SK-MEL-5 (cell line): ENCODE measurements around the gene RGS6. TPM values are rescaled to one million over a fixed set of nuclear protein-coding genes. Genes with fewer than 3 reads are reported as not detected.

Experiments used
- DNase-seq: peaks from one replicate; pipeline ENCODE4 v3.0.0-alpha.2; 2016; ENCODE audit warnings: low read depth, low spot score
- in situ Hi-C: cut with HindIII; loops from 2 replicates; pipeline ENCODE4 v1.10.0; 2016; ENCODE audit warnings: low sequenced_read_pairs, high pct_unique_total_duplicates, low pct_unique_long_range_greater_than_20kb
- total RNA-seq: library from RNA; depleted of rRNA; stranded (reverse); fragments of >200 nt; shearing (Covaris generic); gene quantifications from 2 replicates; pipeline ENCODE4 v1.2.3, GENCODE V29; 2014

Gene RGS6
- total RNA-seq, 1 experiment from 2014 or later: not detected

- in situ Hi-C loops: no loop called here
- DNase-seq: no peak
Observed at GRCh38 chr14:72049462-72049861, 117.2 kb downstream of the RGS6 start.

GRCh38 chr14:72052356-72052755 is 120.1 kb downstream of the RGS6 start:
- no peak for DNase-seq
- in situ Hi-C loops: no loop called here

- in situ Hi-C loops: no loop called here
- no peak for DNase-seq
Observed at GRCh38 chr14:72053651-72054050, 121.4 kb downstream of the RGS6 start.

GRCh38 chr14:72054911-72055310 is 122.7 kb downstream of the RGS6 start:
- DNase-seq: no peak
- in situ Hi-C loops: no loop called here

- no peak for DNase-seq
- in situ Hi-C loops: no loop called here
Observed at GRCh38 chr14:72057701-72058285, 125.6 kb downstream of the RGS6 start.

- in situ Hi-C loops: no loop called here
- no peak for DNase-seq
Observed at GRCh38 chr14:72060460-72060859, 128.2 kb downstream of the RGS6 start.

- in situ Hi-C loops: no loop called here
- DNase-seq: no peak
Observed at GRCh38 chr14:72060917-72061316, 128.7 kb downstream of the RGS6 start.

- in situ Hi-C loops: no loop called here
- no peak for DNase-seq
Observed at GRCh38 chr14:72061718-72062117, 129.5 kb downstream of the RGS6 start.

GRCh38 chr14:72063761-72064282 is 131.6 kb downstream of the RGS6 start:
- no peak for DNase-seq

GRCh38 chr14:72064501-72064900 is 132.3 kb downstream of the RGS6 start:
- DNase-seq: no peak
- in situ Hi-C loops: no loop called here

More at GRCh38 chr14:72063761-72064282, 131.6 kb downstream of the RGS6 start:
- in situ Hi-C loops: no loop called here

- in situ Hi-C loops: no loop called here
- DNase-seq: no peak
Observed at GRCh38 chr14:72070458-72070857, 138.2 kb downstream of the RGS6 start.

- peak; percentile 3 for DNase-seq
- in situ Hi-C loops: no loop called here
Observed at GRCh38 chr14:72075649-72076334, 143.6 kb downstream of the RGS6 start.

GRCh38 chr14:72081137-72081536 is 148.9 kb downstream of the RGS6 start:
- in situ Hi-C loops: no loop called here
- no peak for DNase-seq

GRCh38 chr14:72084935-72085334 is 152.7 kb downstream of the RGS6 start:
- in situ Hi-C loops: no loop called here
- DNase-seq: no peak

GRCh38 chr14:72089625-72090024 is 157.4 kb downstream of the RGS6 start:
- in situ Hi-C loops: no loop called here
- DNase-seq: no peak

GRCh38 chr14:72094844-72095582 is 162.8 kb downstream of the RGS6 start:
- no peak for DNase-seq
- in situ Hi-C loops: no loop called here

- in situ Hi-C loops: no loop called here
- no peak for DNase-seq
Observed at GRCh38 chr14:72097173-72097783, 165.0 kb downstream of the RGS6 start.

- in situ Hi-C loops: no loop called here
Observed at GRCh38 chr14:72098210-72098609, 166.0 kb downstream of the RGS6 start.

More at GRCh38 chr14:72098210-72098609, 166.0 kb downstream of the RGS6 start:
- no peak for DNase-seq
